ENCODE measurements around the gene TRIM44.

- TF ChIP-seq POLR2A (IDR thresholded peaks at IDR 0.05; ENCODE audit: low read depth, low read length) (no peak), POLR2AphosphoS5 (IDR thresholded peaks at IDR 0.05; ENCODE audit: low read depth, low read length) (no peak), TAF1 (IDR thresholded peaks at IDR 0.05; ENCODE audit: low read depth, low read length) (no peak), PAX5 (IDR thresholded peaks at IDR 0.05; ENCODE audit: insufficient read depth, low read length, severe bottlenecking) (no peak), SPI1 (IDR thresholded peaks at IDR 0.05; ENCODE audit: low read depth, low read length) (0 out of 2 replicates have a peak, but pooled peaks have one; percentile 31)
These were observed 21.3 kb downstream of the TRIM44 start for GRCh38 chr11:35683728-35684339.

Data from GM12891 (cell line).